Measurements from ENCODE around the gene PRR23A. TPM values are rescaled to one million over a fixed set of nuclear protein-coding genes. Genes with fewer than 3 reads are reported as not detected.

The PRR23A gene
- total RNA-seq: not detected in 2 replicates

DNA sequence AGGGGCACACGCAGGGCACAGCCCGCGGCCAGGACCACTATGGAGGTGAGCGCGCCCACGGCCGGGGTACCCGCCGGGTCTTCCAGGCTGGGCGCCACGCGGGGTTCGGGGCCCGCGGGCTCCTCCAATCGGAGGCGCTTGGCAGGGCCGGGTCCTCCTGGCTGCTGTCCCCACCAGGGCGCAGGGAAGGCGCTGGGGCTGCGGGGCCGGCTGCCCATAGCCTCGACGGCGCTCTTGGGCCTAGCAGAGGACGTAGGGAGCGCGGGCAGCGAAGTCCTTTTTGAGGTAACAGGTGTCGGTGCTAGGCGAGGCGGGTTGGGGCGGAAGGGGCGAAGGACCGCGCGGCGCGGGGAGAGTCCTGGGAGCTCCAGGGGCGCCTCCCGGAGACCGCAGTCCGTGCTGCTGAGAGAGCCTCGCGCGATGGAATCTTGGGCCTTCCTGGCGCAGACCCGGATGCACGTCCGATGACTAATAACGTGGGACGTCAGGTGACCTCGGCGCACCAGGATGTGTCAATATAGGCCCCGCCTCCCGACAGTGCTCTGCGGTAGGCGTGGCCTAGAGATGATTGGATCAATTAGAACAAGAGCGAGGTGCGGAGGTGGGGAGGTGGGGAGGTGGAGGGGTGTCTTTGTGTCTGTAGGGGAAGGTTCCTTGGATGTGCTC, at the start of gene PRR23A:
PRR23A (minus strand) TSS at position 218 of the 666 bp plus-strand sequence; CDS start at position 218, 0 bp downstream.
- DNase-seq (ENCODE audit: low read depth): no peak
- no peak for FAIRE-seq
- Histone ChIP-seq H3K27me3 (ENCODE audit: control insufficient read depth, insufficient read depth, low read length) (no peaks in the 10 kb centered on the region), H3K36me3 (ENCODE audit: control insufficient read depth, insufficient read depth, low read length) (no peaks in the 10 kb centered on the region), H3K4me3 (ENCODE audit: low read depth, low read length) (no peak within 1 kb of the TSS)
- TF ChIP-seq, protein P1, sequence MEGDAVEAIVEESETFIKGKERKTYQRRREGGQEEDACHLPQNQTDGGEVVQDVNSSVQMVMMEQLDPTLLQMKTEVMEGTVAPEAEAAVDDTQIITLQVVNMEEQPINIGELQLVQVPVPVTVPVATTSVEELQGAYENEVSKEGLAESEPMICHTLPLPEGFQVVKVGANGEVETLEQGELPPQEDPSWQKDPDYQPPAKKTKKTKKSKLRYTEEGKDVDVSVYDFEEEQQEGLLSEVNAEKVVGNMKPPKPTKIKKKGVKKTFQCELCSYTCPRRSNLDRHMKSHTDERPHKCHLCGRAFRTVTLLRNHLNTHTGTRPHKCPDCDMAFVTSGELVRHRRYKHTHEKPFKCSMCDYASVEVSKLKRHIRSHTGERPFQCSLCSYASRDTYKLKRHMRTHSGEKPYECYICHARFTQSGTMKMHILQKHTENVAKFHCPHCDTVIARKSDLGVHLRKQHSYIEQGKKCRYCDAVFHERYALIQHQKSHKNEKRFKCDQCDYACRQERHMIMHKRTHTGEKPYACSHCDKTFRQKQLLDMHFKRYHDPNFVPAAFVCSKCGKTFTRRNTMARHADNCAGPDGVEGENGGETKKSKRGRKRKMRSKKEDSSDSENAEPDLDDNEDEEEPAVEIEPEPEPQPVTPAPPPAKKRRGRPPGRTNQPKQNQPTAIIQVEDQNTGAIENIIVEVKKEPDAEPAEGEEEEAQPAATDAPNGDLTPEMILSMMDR (IDR thresholded peaks at IDR 0.05; ENCODE audit: insufficient read depth, low read length, severe bottlenecking): no peak

DNA sequence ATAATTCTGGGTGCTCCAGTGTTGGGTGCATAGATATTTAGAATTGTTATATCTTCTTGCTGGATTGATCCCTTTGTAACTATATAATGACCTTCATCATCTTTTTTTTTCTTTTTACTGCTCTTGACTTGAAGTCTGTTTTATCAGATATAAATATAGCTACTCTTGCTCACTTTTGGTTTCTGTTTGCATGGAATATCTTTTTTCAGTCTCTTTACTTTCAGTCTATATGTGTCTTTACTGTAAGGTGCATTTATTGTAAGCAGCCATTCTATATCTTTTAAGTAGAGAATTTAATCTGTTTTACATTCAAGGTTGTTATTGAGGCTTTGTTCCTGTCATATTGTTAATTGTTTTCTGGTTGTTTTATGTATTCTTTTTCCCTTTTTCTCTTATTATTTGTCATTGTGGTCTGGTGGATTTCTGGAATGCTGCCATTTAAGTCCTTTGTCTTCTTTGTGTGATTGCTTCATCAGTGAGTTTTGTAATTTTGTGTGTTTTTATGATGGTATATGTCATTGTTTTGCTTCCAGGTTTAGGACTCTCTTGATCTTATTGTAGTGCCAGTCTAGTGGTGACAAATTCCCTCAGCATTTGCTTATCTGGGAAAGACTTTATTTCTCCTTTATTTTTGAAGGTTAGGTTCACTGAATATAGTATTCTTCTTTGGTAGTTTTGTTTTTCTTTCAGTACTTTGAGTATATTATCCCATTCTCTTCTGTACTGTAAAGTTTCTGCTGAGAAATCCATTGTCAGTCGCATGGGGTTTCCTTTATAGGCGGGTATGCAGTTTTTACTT, 46.9 kb upstream of the PRR23A start:
- H3K36me3 ChIP-seq (ENCODE audit: control insufficient read depth, insufficient read depth, low read length): no peaks in the 10 kb centered on the region
- TF ChIP-seq, protein P1 (IDR thresholded peaks at IDR 0.05; ENCODE audit: insufficient read depth, low read length, severe bottlenecking): no peak
- no peaks in the 10 kb centered on the region for H3K27me3 ChIP-seq (ENCODE audit: control insufficient read depth, insufficient read depth, low read length)
- FAIRE-seq: no peak
- DNase-seq (ENCODE audit: low read depth): no peak
- H3K4me3 ChIP-seq (ENCODE audit: low read depth, low read length): no peak overlapping the region

DNA sequence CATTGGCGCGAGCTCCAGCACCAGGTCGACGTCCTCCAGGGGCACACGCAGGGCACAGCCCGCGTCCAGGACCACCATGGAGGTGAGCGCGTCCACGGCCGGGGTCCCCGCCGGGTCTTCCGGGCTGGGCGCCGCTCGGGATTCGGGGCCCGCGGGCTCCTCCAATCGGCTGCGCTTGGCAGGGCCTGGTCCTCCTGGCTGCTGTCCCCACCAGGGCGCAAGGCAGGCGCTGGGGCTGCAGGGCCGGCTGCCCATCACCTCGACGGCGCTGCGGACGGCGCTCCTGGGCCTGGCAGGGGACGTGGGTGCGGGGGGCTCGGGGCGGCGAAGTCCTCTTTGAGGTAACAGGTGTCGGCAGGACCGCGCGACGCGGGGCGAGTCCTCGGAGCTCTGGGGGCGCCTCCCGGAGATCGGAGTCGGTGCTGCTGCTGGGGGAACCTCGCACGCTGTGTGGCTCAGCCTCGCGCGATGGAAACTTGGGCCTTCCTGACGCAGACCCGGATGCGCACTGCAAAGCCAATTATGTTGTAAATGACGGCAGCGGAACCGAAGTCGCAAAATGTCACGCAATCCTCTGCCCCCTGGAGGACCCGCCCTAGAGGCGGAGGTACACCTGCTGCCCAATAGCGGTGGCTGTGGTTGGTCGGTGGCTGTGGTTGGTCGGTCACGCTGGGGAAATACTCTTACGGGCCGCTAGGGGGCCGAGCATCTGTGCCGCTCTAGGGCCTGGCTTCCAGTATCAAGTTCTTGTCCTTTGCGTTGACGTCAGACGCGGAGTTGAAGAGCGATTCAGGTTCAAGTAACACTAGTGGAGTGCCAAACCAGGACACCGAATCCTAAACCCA, 38.5 kb upstream of the PRR23A start, which contains the start of gene PRR23C:
PRR23C (minus strand) TSS at position 527 of the 845 bp plus-strand sequence; CDS start at position 255, 272 bp downstream.
- Histone ChIP-seq H3K27me3 (ENCODE audit: control insufficient read depth, insufficient read depth, low read length) (no peaks in the 10 kb centered on the region), H3K36me3 (ENCODE audit: control insufficient read depth, insufficient read depth, low read length) (no peaks in the 10 kb centered on the region), H3K4me3 (ENCODE audit: low read depth, low read length) (no peak within 1 kb of the TSS)
- TF ChIP-seq, protein P1 (IDR thresholded peaks at IDR 0.05; ENCODE audit: insufficient read depth, low read length, severe bottlenecking): no peak
- DNase-seq (ENCODE audit: low read depth): no peak
- FAIRE-seq: no peak

DNA sequence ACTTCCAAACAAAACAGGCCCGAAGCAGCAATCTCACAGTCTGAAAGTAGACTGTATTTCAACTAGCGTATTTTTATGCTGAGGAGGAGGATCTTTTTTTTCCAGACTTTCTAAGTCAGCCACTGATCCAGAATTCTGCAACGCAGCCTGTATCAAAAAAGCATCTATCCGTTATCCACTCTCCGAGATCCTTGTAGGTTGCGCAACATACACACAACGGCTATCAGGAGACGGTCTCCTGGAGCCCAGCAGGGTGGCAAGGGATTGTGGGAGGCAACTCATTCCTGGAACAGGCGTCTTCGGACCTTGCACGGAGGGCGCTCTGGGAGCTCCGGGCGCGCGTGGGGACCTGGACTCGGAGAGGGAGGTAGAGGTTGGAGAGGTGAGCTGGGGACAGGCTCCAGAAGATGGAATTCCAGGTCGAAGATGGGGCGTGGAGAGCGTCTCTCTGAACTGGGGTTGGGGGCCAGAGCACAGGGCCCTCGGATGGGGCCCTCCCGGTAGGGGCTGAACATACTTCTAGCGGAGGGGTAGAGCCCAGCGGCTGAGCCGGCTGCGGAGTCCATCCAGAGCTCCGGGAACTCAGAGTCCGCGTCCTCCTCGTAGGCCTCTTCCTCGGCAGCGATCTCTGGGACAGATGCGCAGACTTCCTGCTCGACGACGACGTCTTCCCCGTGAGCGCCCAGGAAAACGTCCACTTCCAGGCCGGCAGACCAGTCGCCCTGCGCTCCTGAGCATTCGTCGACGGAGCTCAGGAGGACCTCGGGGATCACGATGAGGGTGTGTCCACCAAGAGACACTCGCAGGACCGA, 37.7 kb upstream of the PRR23A start:
- no peaks in the 10 kb centered on the region for H3K36me3 ChIP-seq (ENCODE audit: control insufficient read depth, insufficient read depth, low read length)
- no peak overlapping the region for H3K4me3 ChIP-seq (ENCODE audit: low read depth, low read length)
- no peaks in the 10 kb centered on the region for H3K27me3 ChIP-seq (ENCODE audit: control insufficient read depth, insufficient read depth, low read length)
- TF ChIP-seq, protein P1 (IDR thresholded peaks at IDR 0.05; ENCODE audit: insufficient read depth, low read length, severe bottlenecking): no peak
- no peak for DNase-seq (ENCODE audit: low read depth)
- FAIRE-seq: no peak

DNA sequence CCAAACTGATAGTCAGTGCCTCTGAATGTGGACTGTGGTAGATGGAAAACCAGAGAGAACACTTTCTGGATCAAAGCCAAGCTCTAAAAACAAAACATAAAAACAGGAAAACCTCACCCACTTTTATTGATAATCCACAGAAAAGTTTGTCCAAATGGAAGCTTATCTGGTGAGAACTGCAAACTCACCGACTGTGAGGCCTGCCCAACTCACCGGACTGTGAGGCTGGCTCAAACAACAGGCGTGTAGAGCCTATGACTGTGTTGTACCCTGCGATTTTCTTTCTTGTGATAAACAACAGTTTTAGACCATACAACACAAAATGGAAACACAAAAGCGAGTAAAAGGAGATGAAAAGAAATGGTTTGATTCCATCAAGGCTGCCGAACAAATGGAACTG, 31.4 kb upstream of the PRR23A start:
- FAIRE-seq: no peak
- no peak overlapping the region for H3K4me3 ChIP-seq (ENCODE audit: low read depth, low read length)
- H3K27me3 ChIP-seq (ENCODE audit: control insufficient read depth, insufficient read depth, low read length): no peaks in the 10 kb centered on the region
- TF ChIP-seq, protein P1 (IDR thresholded peaks at IDR 0.05; ENCODE audit: insufficient read depth, low read length, severe bottlenecking): no peak
- DNase-seq (ENCODE audit: low read depth): no peak
- no peaks in the 10 kb centered on the region for H3K36me3 ChIP-seq (ENCODE audit: control insufficient read depth, insufficient read depth, low read length)

All from bronchial epithelial cell (primary cell).